ENCODE results near the gene ABCA5. TPM values are rescaled to one million over a fixed set of nuclear protein-coding genes. Genes with fewer than 3 reads are reported as not detected.

The ABCA5 gene
- total and polyA plus RNA-seq, 2 of the 13 experiments (the other 11 are each of a cell fraction or from before 2014, with no cell fraction given): 9.7 to 10.1 TPM

- no peak for TF ChIP-seq ZNF687 (CRISPR knock-in tag; IDR thresholded peaks at IDR 0.05)
- peak; percentile 60; the same call in 1 of the 2 replicates for TF ChIP-seq POGZ (CRISPR knock-in tag; IDR thresholded peaks at IDR 0.05)
- TF ChIP-seq ZNF468 (CRISPR knock-in tag; IDR thresholded peaks at IDR 0.05): no peak
- TF ChIP-seq ZFP82 (CRISPR knock-in tag; IDR thresholded peaks at IDR 0.05; ENCODE audit: borderline replicate concordance): no peak
- TF ChIP-seq ZBTB3 (CRISPR knock-in tag; IDR thresholded peaks at IDR 0.05; ENCODE audit: borderline replicate concordance, low read depth): no peak
- no peak for TF ChIP-seq MTERF4 (CRISPR knock-in tag; IDR thresholded peaks at IDR 0.05)
- 0 out of 2 replicates have a peak, but pooled peaks have one; percentile 53 for TF ChIP-seq FOXK1 (CRISPR knock-in tag; IDR thresholded peaks at IDR 0.05; ENCODE audit: borderline replicate concordance, low read depth)
- no peak for TF ChIP-seq ZSCAN31 (CRISPR knock-in tag; IDR thresholded peaks at IDR 0.05; ENCODE audit: low read depth)
- TF ChIP-seq ONECUT2 (CRISPR knock-in tag; IDR thresholded peaks at IDR 0.05): no peak
- TF ChIP-seq HMG20A (CRISPR knock-in tag; IDR thresholded peaks at IDR 0.05; ENCODE audit: borderline replicate concordance): peak; percentile 68; the same call in 1 of the 2 replicates
- TF ChIP-seq HOXA5 (CRISPR knock-in tag; IDR thresholded peaks at IDR 0.05): no peak
- TF ChIP-seq SATB2 (CRISPR knock-in tag; IDR thresholded peaks at IDR 0.05): no peak
- no peak for TF ChIP-seq RBM22 (optimal IDR thresholded peaks at IDR 0.05; ENCODE audit: low read length)
- TF ChIP-seq ZNF792 (CRISPR knock-in tag; IDR thresholded peaks at IDR 0.05): no peak
- TF ChIP-seq MTF1 (CRISPR knock-in tag; IDR thresholded peaks at IDR 0.05): no peak
- no peak for TF ChIP-seq HES4 (CRISPR knock-in tag; IDR thresholded peaks at IDR 0.05; ENCODE audit: borderline replicate concordance)
- TF ChIP-seq CREB1 (IDR thresholded peaks at IDR 0.05): no peak
- TF ChIP-seq CREB1 (CRISPR knock-in tag; IDR thresholded peaks at IDR 0.05): no peak
- no peak for TF ChIP-seq ZFP41 (CRISPR knock-in tag; IDR thresholded peaks at IDR 0.05; ENCODE audit: borderline replicate concordance)
- TF ChIP-seq TBX2 (CRISPR knock-in tag; IDR thresholded peaks at IDR 0.05; ENCODE audit: borderline replicate concordance): no peak
- no peak for TF ChIP-seq SP5 (CRISPR knock-in tag; IDR thresholded peaks at IDR 0.05; ENCODE audit: borderline replicate concordance, low read depth)
- no peak for TF ChIP-seq IKZF4 (CRISPR knock-in tag; IDR thresholded peaks at IDR 0.05; ENCODE audit: borderline replicate concordance, low read depth, not compliant biosample characterization)
- no peak for TF ChIP-seq ZNF83 (CRISPR knock-in tag; IDR thresholded peaks at IDR 0.05; ENCODE audit: borderline replicate concordance)
Observed at GRCh38 chr17:69223809-69224208, 103.1 kb downstream of the ABCA5 start (continued).
